Right lobe of liver (tissue), 4 donors: ENCODE results near the gene RIPK3.

ENCODE experiments used
- CTCF ChIP-seq, 4 donors: fragments of 200-600 bp in 3 of 4; fragments of 450-650 bp in 1 of 4; IDR thresholded peaks; one replicate each; pipeline versions ENCODE4 v1.5.1 to v1.8.0; 2016 to 2022; ENCODE audit warnings: antibody characterized with exemption in 4 of 4, mild to moderate bottlenecking in 2 of 4
- POLR2A ChIP-seq: fragments of 450-650 bp; IDR thresholded peaks from one replicate; pipeline ENCODE4 v1.6.1; 2017; ENCODE audit warnings: antibody characterized with exemption, mild to moderate bottlenecking
- donor health status: DM: no; HTN: no; CAD: no.
- donor health status: DM: no; HTN: no; CAD: no.
- donor health status: DM: no; HTN: yes; CAD: no.

- no peak for TF ChIP-seq CTCF (IDR thresholded peaks at IDR 0.05)
- TF ChIP-seq POLR2A = no peak
Measured at GRCh38 chr14:24290746-24291145, 49.0 kb downstream of the RIPK3 start.
